Measurements from ENCODE around the gene SPEF1. TPM values are rescaled to one million over a fixed set of nuclear protein-coding genes. Genes with fewer than 3 reads are reported as not detected.

Gene SPEF1
- total and polyA plus RNA-seq, 2 of the 13 experiments (the other 11 are each of a cell fraction or from before 2014, with no cell fraction given): 0.11 to 0.27 TPM

- Histone ChIP-seq H3K9me3 (ENCODE audit: low read length) (no peaks in the 10 kb centered on the region), H3K36me3 (replicated peaks in 1 of 2; ENCODE audit: control insufficient read depth in 1 of 2, insufficient read depth in 2 of 2, low read length in 2 of 2) (no peaks in the 10 kb centered on the region), H3K4me2 (ENCODE audit: low read depth, low read length) (no peak overlapping the region), H3K27me3 (ENCODE audit: control insufficient read depth in 1 of 2, insufficient read depth in 2 of 2, low read length in 2 of 2) (peaks cover 22 to 67% of the 10 kb centered on the region in 2 experiments; a peak in 4 of 5 replicates), H3K4me1 (ENCODE audit: insufficient read depth, low read length) (0 out of 2 replicates have a peak, but pooled peaks cover 5% of the 10 kb centered on the region), H3K79me2 (ENCODE audit: insufficient read depth, low read length) (no peaks in the 10 kb centered on the region), H3K4me3 (replicated peaks in 1 of 3; ENCODE audit: insufficient read depth in 1 of 3, low read depth in 2 of 3, low read length in 3 of 3) (no peak overlapping the region), H3K9ac (ENCODE audit: insufficient read depth, low read depth, low read length) (no peak overlapping the region), H2AFZ (ENCODE audit: low read length) (no peak overlapping the region), H4K20me1 (ENCODE audit: insufficient read depth, low read length) (no peaks in the 10 kb centered on the region; the same call in 1 of the 2 replicates), H3K27ac (ENCODE audit: extremely low read length, insufficient read depth, low read length) (no peak overlapping the region)
- BruUV-seq (replicated peaks): no TSS peak
- no peak; the same call in 1 of the 3 replicates for ATAC-seq
- no peak for DNase-seq (ENCODE audit: low spot score)
- intact Hi-C loops (cut with micrococcal nuclease; ENCODE audit: unreplicated experiment): no loop called here
- in situ Hi-C loops (cut with HindIII; ENCODE audit: extremely low pct_ligation_motif_present, low pct_unique_long_range_greater_than_20kb): no loop called here
- ChIA-PET CTCF (ENCODE audit: low intra/inter-chr PET ratio, low total read pairs) (no interaction called here), POLR2A (no interaction called here)
- no peak for FAIRE-seq
- 8% methylated on average over 8 of the region's 8 CpGs for WGBS (ENCODE audit: low lambda C conversion rate)
- TF ChIP-seq PCBP1 (IDR thresholded peaks at IDR 0.05; ENCODE audit: borderline replicate concordance, low read depth, low read length) (no peak), AKNA (CRISPR knock-in tag; IDR thresholded peaks at IDR 0.05; ENCODE audit: borderline replicate concordance) (no peak), XRCC5 (optimal IDR thresholded peaks at IDR 0.05; ENCODE audit: low read length) (no peak), ZNF121 (CRISPR knock-in tag; IDR thresholded peaks at IDR 0.05) (no peak), PLSCR1 (CRISPR knock-in tag; IDR thresholded peaks at IDR 0.05; ENCODE audit: borderline replicate concordance) (no peak), ZMYM2 (CRISPR knock-in tag; IDR thresholded peaks at IDR 0.05) (no peak), POLR2AphosphoS5 (IDR thresholded peaks at IDR 0.05; ENCODE audit: low read depth, low read length) (no peak), KDM4B (CRISPR knock-in tag; IDR thresholded peaks at IDR 0.05) (no peak), ZNF678 (CRISPR knock-in tag; IDR thresholded peaks at IDR 0.05) (no peak), AHDC1 (CRISPR knock-in tag; IDR thresholded peaks at IDR 0.05; ENCODE audit: borderline replicate concordance) (no peak), KDM5A (IDR thresholded peaks at IDR 0.05; ENCODE audit: borderline replicate concordance, low read length) (no peak), TBX3 (IDR thresholded peaks at IDR 0.05; ENCODE audit: borderline replicate concordance) (no peak), KLF9 (CRISPR knock-in tag; IDR thresholded peaks at IDR 0.05; ENCODE audit: low read depth) (no peak)
These were observed 51.3 kb downstream of the SPEF1 start for GRCh38 chr20:3729811-3730540.
